Fibroblast of gingiva (primary cell): ENCODE data around the gene OLIG2.

Experiments
- DNase-seq: peaks from one replicate; pipeline ENCODE4 v3.0.0-alpha.2; 2011; ENCODE audit warnings: low read depth

OLIG2 gene

GRCh38 chr21:33025489-33026442 lies at the start of gene OLIG2:
OLIG2 (plus strand) TSS chr21:33025935; CDS start chr21:33026863, 928 bp downstream.
- DNase-seq = no peak

DNA sequence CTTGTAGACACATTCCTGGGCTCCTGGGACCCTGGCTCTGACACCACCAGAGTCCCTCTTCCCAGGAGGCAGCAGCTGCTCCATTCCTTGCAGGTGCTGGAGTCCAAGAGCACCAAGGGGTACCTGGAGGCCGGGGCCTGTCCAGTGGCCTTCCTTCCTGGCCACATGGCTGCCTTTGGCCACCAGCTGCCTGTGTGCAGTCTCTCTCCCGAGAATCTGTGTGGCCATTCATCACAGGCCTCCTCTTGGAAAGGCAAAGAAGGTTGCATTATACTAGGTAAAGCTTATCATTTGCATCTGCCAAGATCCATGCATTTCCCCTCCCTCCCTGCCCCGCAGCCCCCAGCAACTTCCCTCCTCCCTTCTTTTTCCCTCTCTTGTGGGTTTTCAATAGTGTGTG lies 48.9 kb upstream of the OLIG2 start:
- no peak for DNase-seq

GRCh38 chr21:32977216-32977615 lies 48.5 kb upstream of the OLIG2 start:
- DNase-seq = no peak

DNA sequence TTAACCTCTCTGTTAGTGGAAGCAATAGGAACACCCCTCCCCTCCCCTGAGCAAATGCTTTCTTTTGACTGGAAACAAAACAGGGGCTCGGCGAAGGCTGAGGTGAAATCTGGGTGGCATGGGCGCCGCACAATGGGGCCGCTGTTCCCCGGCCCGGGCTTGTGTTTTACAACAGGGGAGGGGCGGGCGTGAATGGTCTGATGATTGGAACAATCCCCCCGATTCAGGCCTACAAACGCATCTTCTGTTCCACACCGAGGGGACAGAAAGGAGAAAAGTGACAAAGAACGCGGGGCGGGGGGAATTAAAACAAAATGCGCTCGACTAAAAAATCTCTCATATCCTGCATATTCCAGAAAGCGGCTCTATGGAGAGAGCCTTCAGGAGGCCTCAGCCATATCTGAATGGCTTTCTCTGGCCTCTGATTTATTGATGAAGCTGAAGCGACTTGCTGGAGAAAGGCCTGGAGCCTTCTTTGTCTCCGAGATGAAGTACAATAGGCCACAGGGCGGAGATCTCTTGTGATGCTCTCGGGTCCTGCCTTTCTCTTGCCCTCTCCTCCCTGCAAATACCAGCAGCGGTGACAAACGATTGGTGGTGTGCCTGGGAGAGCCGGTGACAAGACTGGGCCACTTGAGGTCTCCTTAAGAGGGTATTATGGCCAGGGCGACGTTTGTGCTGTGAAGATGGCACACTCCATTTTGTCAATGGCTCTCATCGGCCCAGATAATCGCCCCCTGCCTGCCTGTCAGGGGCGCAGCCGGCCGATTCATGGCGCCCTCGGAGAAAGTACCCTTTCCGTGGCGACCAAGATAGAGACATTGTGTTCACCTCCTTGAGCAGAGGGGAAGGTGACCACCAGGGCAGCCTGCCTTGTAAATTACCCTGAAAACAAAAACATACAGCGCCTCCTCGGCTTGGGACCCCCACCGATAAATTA lies 47.1 kb upstream of the OLIG2 start:
- DNase-seq = no peak

- no peak for DNase-seq
Observed at GRCh38 chr21:32979598-32980268, 46.0 kb upstream of the OLIG2 start.

DNA sequence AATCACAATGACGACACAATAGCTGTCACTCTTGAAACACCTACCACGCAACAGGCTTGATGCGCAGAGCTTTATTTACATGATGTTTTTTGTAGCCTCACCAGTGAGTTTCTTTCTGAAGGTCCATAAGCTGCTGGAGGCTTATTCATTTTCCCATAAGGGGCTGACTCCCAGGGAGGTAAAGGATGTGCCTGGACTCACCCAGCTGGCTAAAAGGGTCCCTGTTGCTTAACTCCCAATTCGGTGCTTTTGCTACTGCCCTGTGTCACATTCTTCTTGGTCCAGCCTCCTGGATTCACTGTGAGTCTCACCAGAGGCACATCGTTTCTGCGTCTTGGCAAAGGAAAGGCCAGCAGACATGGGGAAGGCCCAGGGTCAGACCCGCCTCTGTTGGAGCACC lies 44.6 kb upstream of the OLIG2 start:
- no peak for DNase-seq

DNA sequence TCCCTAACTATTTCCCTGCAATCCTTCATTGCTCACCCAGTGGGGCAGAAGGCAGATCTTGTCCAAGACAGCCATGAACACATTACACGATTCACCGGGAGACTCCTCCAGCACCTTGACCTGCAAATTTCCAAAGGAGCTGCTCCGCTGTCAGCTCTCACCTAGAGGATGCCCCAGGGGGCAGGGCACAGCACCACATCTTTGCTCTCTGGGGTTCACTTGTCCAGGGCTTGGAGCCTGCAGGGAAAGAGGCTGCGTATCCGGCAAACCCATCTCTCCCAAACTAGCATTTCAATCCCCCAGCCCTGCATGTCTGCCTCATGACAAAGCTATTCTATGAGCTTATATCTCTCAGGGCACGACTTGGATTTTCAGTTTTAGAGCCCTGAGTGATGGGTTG lies 35.1 kb upstream of the OLIG2 start:
- DNase-seq = no peak

DNA sequence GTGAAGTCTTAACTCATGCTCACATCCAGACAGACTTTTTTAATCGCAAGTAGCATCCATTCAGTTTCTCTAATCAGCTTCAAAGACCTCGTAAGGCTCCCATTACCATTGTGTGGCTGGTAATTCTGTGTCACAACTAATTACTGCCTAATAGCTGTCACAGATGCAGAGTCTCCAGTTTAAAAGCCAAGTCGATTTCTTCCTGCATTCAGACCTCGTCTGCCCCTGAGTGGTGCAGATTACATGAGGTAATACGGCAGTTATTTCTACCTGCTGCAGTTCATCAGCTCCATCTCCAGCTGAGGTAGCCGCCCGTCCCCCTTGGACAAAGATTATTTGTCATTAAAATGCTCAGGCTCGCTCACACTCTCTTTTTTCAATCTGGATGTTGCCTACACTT lies 34.4 kb upstream of the OLIG2 start:
- no peak for DNase-seq

- DNase-seq = no peak
Observed at GRCh38 chr21:32993894-32994293, 31.8 kb upstream of the OLIG2 start.

GRCh38 chr21:32994305-32994704 lies 31.4 kb upstream of the OLIG2 start:
- DNase-seq = no peak

DNA sequence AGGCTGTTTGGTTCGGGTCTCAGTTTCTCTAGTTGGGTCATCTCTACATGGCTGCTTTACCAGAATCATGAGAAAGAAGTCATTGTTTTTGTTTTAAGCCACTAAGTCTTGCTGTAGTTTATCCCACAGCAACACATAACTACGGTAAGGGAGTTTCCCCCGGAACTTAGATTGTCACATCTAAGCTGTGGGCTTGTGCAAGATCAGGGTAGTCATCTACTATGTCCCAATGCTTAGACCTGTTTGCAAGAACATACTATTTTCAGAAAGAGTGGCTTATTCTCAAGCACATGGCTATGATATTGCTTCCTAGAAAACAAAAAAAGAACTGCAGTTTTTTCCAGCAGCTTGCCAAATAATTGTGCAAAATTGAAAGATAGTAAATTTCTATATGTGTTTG lies 18.0 kb upstream of the OLIG2 start:
- no peak for DNase-seq

GRCh38 chr21:33008333-33009051 lies 17.2 kb upstream of the OLIG2 start:
- DNase-seq = no peak

DNA sequence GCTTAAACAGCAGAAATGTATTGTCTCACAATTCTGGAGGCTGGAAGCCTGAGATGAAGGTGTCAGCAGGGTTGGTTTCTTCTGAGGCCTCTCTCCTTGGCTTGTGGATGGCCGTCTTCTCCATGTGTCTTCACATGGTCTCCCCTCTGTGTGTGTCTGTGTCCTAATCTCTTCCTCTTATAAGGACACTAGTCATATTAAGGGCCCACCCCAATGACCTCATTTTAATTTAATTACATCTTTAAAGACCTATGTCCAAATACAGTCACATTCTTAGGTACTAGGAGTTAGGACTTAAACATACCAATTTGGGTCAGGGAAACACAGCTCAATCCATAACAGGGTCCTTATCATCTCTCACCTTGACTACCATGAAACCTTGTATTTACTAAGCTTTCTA lies 14.8 kb upstream of the OLIG2 start:
- DNase-seq = no peak

GRCh38 chr21:33011462-33011861 lies 14.3 kb upstream of the OLIG2 start:
- peak; percentile 67 for DNase-seq

DNA sequence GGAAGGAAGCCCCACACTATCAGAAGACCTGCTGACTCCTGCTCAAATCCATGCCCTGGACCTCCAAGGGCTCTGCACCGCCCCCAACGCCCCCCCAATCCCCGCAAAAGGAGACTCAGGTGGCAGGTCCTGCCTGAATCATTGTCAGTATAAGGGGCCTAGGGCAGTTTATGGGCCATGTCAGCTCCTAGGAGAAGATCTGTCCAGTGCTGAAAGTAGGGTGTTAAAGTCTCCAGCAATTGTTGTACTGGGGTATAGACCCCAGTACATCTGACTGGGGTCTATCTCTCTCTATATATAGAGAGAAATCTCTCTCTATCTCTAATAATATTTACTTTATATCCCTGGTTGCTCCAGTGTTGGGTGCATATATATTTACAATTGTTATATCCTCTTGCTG lies 12.1 kb upstream of the OLIG2 start:
- DNase-seq = no peak

DNA sequence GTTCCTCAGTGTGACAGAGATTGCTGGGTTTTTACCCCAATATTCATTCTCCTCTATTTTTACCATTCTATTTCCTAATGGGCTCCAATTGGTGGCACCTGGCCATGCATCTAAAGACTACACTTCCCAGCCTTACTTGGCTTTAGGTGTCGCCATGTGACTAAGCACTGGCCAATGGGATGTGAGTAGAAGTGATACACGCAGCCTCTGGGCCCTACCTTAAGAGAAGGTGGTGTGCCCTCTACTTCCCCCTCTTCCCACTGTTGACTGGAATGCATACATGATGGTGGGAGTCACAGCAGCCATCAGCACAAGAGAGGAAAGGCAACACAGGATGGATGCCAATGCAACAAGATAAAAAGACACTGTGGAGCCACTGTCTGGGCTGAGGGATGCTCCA lies 11.4 kb upstream of the OLIG2 start:
- DNase-seq = no peak

DNA sequence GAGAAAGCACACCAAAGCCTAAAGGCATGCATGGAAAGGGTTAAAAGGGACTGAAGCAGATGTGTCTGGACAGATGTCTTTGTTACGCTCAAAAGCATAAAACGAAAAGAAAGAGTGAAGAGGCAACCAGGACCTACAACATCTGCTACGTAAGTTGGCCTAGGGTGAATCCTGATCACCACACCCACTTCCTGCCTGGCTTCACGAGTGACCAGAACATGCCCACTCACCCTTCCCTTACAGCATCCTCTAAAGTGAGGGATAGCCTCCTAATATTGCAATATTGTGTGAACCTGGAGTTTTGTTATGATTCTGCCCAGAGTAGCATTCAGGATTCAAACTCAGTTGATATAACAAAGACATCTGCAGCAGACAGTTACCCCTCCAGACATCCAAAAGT lies 10.6 kb upstream of the OLIG2 start:
- DNase-seq = no peak

DNA sequence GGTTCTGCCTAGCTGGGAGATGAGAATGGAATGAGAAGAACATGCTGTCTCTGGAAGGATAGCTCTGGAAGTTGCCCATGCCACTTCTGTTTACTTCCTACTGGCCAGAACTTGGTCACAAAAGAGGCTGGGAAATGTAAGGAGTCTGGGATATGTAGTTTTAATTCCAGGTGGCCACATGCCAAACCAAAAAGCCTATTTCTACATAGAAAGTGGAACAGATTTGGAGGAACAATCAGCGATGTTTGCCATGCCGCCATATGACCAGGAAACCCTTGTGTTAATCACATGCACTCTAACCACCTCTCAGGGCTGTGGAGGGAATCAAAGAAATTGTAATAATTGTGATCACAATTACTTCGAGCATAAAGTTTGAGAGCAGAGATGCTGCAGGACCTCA lies 10.0 kb upstream of the OLIG2 start:
- DNase-seq = no peak

DNA sequence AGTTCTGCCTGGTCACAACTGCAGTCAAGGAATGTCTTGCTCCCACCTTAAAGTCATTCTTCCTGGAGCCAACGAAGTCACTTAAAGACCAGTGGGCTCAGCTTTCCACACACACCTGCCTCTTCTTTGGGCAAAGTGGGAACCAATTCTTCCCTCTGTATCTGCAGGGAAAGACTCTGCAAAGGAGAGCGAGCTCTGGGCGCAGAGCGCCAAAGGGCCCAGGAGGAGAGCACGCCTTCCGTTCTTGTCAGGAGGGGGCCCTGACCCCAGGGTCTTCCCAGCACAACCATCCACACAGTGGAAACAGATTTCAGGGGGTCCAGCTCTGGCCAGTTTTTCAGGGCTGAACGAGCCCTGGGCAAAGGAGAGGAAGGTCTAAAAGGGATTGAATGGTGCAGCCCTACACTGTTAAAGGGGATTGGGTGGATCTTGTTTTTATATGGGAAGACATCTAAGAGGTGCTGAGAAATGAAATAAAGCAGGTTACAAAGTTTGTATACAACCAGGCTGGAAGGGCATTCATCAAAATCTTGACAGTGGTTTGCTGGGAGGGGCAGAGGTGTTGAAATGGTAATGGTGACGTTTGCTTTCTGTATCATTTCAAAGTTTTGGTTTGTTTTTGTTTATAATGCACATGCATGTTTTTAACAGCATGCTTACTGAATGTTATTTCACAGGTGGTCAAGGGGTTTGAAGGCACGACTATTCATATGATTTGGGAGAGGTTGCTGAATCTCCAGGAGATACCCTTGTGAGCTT lies 6.8 kb upstream of the OLIG2 start:
- no peak for DNase-seq

GRCh38 chr21:33019516-33019884 lies 6.2 kb upstream of the OLIG2 start:
- no peak for DNase-seq
